Heart left ventricle (tissue), 16 donors: ENCODE data around the gene ATF6. TPM values are rescaled to one million over a fixed set of nuclear protein-coding genes. Genes with fewer than 3 reads are reported as not detected.
A peak's percentile ranks its signal among the peaks of the same experiment; 100 is the strongest.
"Not testable (repeated sequence)": the region's sequence is repeated elsewhere in the genome, so short reads cannot be mapped to it uniquely, and the experiment has no call there.

ENCODE experiments used
- ATAC-seq, 4 donors: fragments of 200-7000 bp; cut with Tn5 transposase; one replicate each; pipeline ENCODE4 v1.9.1; 2020 to 2022; ENCODE audit warnings: moderate library complexity in 4 of 4, mild to moderate bottlenecking in 3 of 4, moderate number of reproducible peaks in 1 of 4
- DNase-seq, 5 donors: peaks; one replicate each; pipeline ENCODE4 v3.0.0-alpha.2; 2020
- H3K27ac ChIP-seq, 12 donors: fragments of 200-600 bp; sonication (generic) in 4 of 12; one replicate each; pipeline versions ENCODE4 v1.5.0 to v1.8.0; 2016 to 2022; ENCODE audit warnings: mild to moderate bottlenecking in 2 of 12
- H3K27me3 ChIP-seq, 9 donors: fragments of 200-600 bp; sonication (generic) in 2 of 9; one replicate each; pipeline versions ENCODE4 v1.5.1 to v1.8.0; 2016 to 2022; ENCODE audit warnings: mild to moderate bottlenecking in 3 of 9
- H3K36me3 ChIP-seq, 9 donors: fragments of 200-600 bp; sonication (generic) in 2 of 9; one replicate each; pipeline versions ENCODE4 v1.5.0 to v1.8.0; 2018 to 2022; ENCODE audit warnings: mild to moderate bottlenecking in 2 of 9
- H3K4me1 ChIP-seq, 12 donors: fragments of 200-600 bp; sonication (generic) in 4 of 12; one replicate each; pipeline versions ENCODE4 v1.5.0 to v1.8.0; 2016 to 2022; ENCODE audit warnings: mild to moderate bottlenecking in 3 of 12
- H3K4me3 ChIP-seq, 12 donors: fragments of 200-600 bp; sonication (generic) in 4 of 12; one replicate each; pipeline versions ENCODE4 v1.5.0 to v1.8.0; 2017 to 2022; ENCODE audit warnings: mild to moderate bottlenecking in 9 of 12, moderate library complexity in 4 of 12
- H3K9me3 ChIP-seq, 12 donors: fragments of 200-600 bp; sonication (generic) in 4 of 12; one replicate each; pipeline versions ENCODE4 v1.5.0 to v1.8.0; 2016 to 2022; ENCODE audit warnings: mild to moderate bottlenecking in 1 of 12
- POLR2A ChIP-seq, 2 donors: fragments of 450-650 bp; IDR thresholded peaks; one replicate each; pipeline ENCODE4 v1.6.1; 2017; ENCODE audit warnings: antibody characterized with exemption in 2 of 2, mild to moderate bottlenecking in 2 of 2, moderate library complexity in 2 of 2
- WGBS, 4 donors: extraction: QIAGEN DNeasy Blood & Tissue Kit in 2 of 4; methylation state at CpG; one replicate each; pipeline versions ENCODE4 v1.1.5 to v1.1.7; 2013 to 2018; 5-methylcytosine and 5-hydroxymethylcytosine counted together
- intact Hi-C, 10 donors: fragments of 100-400 bp; cut with DNase I; formaldehyde crosslinking; loops; one replicate each; pipeline versions ENCODE4 v1.11.1 to v1.14.2; 2022
- polyA plus RNA-seq, 2 donors: library from polyadenylated mRNA; stranded (reverse); fragments of 200-250 nt; gene quantifications; one replicate each; pipeline ENCODE4 v1.2.3, GENCODE V29; 2013
- total RNA-seq, 9 donors: library from RNA; depleted of rRNA in 2 of 9; stranded (reverse); fragments of >200 nt in 2 of 9; fragmentation: NEBNext Ultra II Directional in 3 of 9; extraction: Animal tissue kit (Norgen Biotek cat#: 25700) in 3 of 9; gene quantifications; one replicate each; pipeline versions ENCODE4 v1.1.0 to v1.2.4, GENCODE V29; 2016 to 2023
- TF ChIP-seq, protein P1 (sequence below), 12 donors: fragments of 200-600 bp; sonication (generic) in 4 of 12; IDR thresholded peaks; one replicate each; pipeline versions ENCODE4 v1.5.0 to v1.8.0; 2018 to 2022; ENCODE audit warnings: antibody characterized with exemption in 12 of 12, mild to moderate bottlenecking in 5 of 12
- donor health status: ischemic (EF 13 %, LVEDD 7.1; RV severe dilation, severe dysfunction).
- donor health status: healthy with polysubstance abuse.
- donor health status: DM: no; HTN: yes; CAD: no.
- donor health status: DM: no; HTN: no; CAD: no.
- donor health status: ischemic (EF 25% LVEDD 6.9; RV normal size, moderate dysfunction).
- donor health status: ischemic (EF 25% LVEDD 5.7; RV mildly dilated, moderate dysfunction).
- donor health status: healthy.
- donor health status: DM: yes; HTN: yes; CAD: no.
- donor health status: ischemic (EF 35%, LVEDD 5.7; RV mildly dilated, moderate dysfunction).
- donor health status: nonischemic (EF 11% LVEDD 7.7; RV severe dilation, severe dysfunction).
- donor health status: DM: yes; HTN: yes; CAD: no.
- donor health status: PGD.
- donor health status: ischemic (EF 29% LVEDD 5.4; RV normal size, mild dysfunction).
- donor health status: nonischemic (EF 23%, LVEDD 6.1; RV moderate dilation, normal function).

The ATF6 gene
- total and polyA plus RNA-seq, 11 donors = 3.0 to 24.4 (median 16.3) TPM

DNA sequence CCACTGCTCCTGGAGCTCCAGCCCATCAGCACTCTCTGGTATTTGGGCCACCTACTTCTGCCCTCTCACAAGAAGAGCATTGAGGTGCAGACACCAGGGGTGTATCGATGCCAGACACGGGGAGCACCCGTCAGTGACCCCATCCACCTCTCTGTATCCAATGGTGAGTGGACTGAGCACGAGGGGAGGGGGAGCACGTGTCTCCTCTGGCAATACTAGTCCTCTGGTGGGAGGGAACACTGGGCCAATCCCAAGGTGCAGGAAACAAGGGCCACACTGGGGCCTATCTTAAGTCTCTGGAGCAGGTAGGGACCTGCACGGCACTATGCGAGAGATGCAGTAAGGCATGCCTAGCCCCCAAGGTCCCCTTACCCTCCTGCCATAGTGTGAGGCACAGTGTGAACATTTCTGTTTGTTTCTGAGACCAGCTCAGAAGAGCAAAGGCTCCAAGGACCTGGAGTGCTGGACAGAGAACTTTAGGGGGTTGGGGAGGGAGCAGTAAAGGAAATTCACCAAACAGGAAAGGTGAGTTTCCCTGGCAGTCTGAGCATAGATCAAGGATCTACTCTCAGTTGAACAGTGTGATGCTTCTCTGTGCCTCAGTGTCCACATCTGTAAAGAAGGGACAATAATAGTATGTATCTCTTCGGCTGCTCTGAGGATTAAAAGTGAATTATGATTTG lies 42.5 kb upstream of the ATF6 start:
- TF ChIP-seq POLR2A (IDR thresholded peaks at IDR 0.05) = no peak
- TF ChIP-seq, protein P1, sequence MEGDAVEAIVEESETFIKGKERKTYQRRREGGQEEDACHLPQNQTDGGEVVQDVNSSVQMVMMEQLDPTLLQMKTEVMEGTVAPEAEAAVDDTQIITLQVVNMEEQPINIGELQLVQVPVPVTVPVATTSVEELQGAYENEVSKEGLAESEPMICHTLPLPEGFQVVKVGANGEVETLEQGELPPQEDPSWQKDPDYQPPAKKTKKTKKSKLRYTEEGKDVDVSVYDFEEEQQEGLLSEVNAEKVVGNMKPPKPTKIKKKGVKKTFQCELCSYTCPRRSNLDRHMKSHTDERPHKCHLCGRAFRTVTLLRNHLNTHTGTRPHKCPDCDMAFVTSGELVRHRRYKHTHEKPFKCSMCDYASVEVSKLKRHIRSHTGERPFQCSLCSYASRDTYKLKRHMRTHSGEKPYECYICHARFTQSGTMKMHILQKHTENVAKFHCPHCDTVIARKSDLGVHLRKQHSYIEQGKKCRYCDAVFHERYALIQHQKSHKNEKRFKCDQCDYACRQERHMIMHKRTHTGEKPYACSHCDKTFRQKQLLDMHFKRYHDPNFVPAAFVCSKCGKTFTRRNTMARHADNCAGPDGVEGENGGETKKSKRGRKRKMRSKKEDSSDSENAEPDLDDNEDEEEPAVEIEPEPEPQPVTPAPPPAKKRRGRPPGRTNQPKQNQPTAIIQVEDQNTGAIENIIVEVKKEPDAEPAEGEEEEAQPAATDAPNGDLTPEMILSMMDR (IDR thresholded peaks at IDR 0.05) = no peak
- WGBS, 4 donors = 88 to 94% (median 91%) methylated on average over 6 to 8 of the region's 8 CpGs
- no peaks in the 10 kb centered on the region for H3K9me3 ChIP-seq
- intact Hi-C loops = loop anchor here in 1 of 10 donors (10.0 kb wide), 1 partner anchor 149 kb away; no protein-coding TSS in a partner anchor
- H3K4me1 ChIP-seq = peaks cover 0 to 54% (median 5%) of the 10 kb centered on the region in 12 donors
- H3K27ac ChIP-seq = no peak overlapping the region
- peaks cover 0 to 19% (median 0%) of the 10 kb centered on the region in 9 donors for H3K27me3 ChIP-seq
- no peak overlapping the region for H3K4me3 ChIP-seq
- H3K36me3 ChIP-seq = no peaks in the 10 kb centered on the region
- ATAC-seq (no peak), DNase-seq (no peak)

DNA sequence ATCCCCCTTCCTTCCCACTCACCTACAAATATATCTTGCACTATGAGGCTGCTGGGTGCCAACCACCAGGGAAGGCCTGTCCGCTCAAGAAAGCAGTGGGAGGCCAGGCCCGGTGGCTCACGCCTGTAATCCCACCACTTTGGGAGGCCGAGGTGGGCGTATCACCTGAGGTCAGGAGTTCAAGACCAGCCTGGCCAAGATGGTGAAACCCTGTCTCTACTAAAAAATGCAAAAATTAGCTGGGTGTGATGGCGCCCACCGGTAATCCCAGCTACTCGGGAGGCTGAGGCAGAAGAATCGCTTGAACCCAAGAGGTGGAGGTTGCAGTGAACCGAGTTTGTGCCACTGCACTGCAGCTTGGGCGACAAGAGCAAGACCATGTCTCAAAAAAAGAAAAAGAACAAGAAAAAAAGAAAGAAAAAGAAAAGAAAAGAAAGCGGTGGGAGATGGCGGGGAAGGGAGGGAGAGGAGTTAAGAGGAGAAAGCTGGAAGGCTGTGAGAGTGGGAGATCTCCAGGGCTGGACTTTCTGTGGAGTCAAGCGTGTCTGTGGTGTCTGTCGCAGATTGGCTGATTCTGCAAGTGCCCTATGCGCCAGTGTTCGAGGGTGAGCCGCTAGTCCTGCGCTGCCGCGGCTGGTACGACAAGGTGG lies 40.7 kb upstream of the ATF6 start:
- not testable (repeated sequence) for H3K9me3 ChIP-seq, ATAC-seq, DNase-seq, H3K36me3 ChIP-seq
- WGBS, 4 donors = 47 to 52% (median 49%) methylated on average over 22 of the region's 22 CpGs
- peaks cover 0 to 19% (median 0%) of the 10 kb centered on the region in 9 donors for H3K27me3 ChIP-seq
- peak overlapping the region; percentile 50 to 97 (median 80) for H3K4me3 ChIP-seq
- H3K4me1 ChIP-seq = peaks cover 0 to 57% (median 5%) of the 10 kb centered on the region in 12 donors
- H3K27ac ChIP-seq = peak overlapping the region in 9 of 12 donors; percentile 81 to 95 (median 89)
- intact Hi-C loops = loop anchor here in 1 of 10 donors (10.0 kb wide), 1 partner anchor 151 kb away; no protein-coding TSS in a partner anchor

DNA sequence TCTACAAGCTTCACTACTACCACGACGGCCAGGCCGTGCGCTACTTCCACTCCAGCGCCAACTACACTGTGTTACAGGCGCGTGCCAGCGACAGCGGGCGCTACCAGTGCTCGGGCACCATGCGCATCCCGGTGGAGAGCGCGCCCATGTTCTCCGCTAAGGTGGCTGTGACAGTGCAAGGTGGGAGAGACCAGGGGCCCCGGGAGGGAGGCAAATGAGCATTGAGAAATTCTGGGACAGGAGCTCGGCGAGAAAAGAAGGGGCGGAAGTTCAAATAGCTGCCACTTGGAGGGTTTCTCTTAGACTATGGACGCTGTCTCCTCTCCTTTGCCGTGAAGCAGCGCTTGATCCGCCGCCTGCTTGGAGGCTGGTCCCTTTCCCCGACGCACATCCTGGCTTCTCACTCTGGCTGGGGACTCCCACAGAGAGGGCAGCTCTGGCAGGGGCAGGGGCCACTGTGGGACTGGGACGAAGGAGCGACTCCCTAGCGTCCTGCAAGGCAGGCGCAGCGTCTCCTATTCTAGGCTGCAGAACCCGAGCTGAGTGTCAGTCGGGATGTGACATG lies 40.1 kb upstream of the ATF6 start:
- 0 to 1% (median 1%) methylated on average over 21 to 34 of the region's 34 CpGs for WGBS, 4 donors
- TF ChIP-seq, protein P1 (IDR thresholded peaks at IDR 0.05) = peak in 3 of 12 donors; percentile 27 to 38 (median 34)
- TF ChIP-seq POLR2A (IDR thresholded peaks at IDR 0.05) = no peak
- Histone ChIP-seq H3K9me3 (no peaks in the 10 kb centered on the region), H3K4me1 (peaks cover 0 to 53% (median 5%) of the 10 kb centered on the region in 12 donors), H3K4me3 (peak overlapping the region; percentile 50 to 97 (median 80)), H3K27ac (peak overlapping the region; percentile 25 to 95 (median 88)), H3K27me3 (peaks cover 0 to 19% (median 0%) of the 10 kb centered on the region in 9 donors), H3K36me3 (no peaks in the 10 kb centered on the region)
- peak; percentile 41 to 78 (median 45) for DNase-seq
- intact Hi-C loops = loop anchor here in 1 of 10 donors (10.0 kb wide), 1 partner anchor 151 kb away; no protein-coding TSS in a partner anchor
- peak in 3 of 4 donors; percentile 41 to 50 (median 48) for ATAC-seq

DNA sequence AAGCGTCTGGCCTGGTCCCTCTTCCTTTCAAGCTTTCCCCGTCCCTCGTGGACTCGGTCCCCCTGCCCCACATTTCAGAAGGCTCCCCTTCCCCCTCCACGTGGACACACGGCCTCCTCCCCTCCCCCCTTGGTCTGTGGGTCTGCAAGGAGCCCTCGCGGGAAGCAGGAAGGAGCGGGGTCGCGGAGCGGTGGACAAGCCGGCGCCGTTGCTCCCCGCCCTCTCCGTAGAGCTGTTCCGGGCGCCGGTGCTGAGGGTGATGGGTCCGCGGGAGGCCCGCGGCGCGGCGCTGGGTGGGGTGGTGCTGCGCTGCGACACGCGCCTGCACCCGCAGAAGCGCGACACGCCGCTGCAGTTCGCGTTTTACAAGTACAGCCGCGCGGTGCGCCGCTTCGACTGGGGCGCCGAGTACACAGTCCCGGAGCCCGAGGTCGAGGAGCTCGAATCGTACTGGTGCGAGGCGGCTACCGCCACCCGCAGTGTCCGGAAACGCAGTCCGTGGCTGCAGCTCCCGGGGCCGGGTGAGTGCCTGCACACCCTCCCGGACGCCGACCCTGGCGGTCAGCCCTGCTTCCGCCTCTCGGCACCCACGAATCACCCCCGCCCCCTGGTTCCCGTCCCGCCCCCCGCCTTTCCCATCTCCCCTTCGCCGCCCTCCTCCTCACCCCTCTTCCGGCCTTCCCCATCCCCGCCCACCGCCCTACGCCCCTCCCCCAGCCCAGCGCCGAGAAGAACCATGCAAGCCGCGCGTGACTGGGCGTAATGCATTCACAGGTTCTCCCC lies 39.5 kb upstream of the ATF6 start:
- no peaks in the 10 kb centered on the region for H3K36me3 ChIP-seq
- H3K9me3 ChIP-seq = no peaks in the 10 kb centered on the region
- H3K4me1 ChIP-seq = peaks cover 0 to 49% (median 5%) of the 10 kb centered on the region in 12 donors
- DNase-seq (peak; percentile 87 to 91 (median 90)), ATAC-seq (peak; percentile 84 to 94 (median 92))
- H3K27ac ChIP-seq = peak overlapping the region; percentile 65 to 95 (median 88)
- peak overlapping the region; percentile 50 to 97 (median 80) for H3K4me3 ChIP-seq
- intact Hi-C loops = loop anchor here in 1 of 10 donors (10.0 kb wide), 1 partner anchor 152 kb away; no protein-coding TSS in a partner anchor
- peak in 1 of 2 donors; percentile 54 for TF ChIP-seq POLR2A (IDR thresholded peaks at IDR 0.05)
- TF ChIP-seq, protein P1 (IDR thresholded peaks at IDR 0.05) = peak in 3 of 12 donors; percentile 5 to 8 (median 6)
- H3K27me3 ChIP-seq = peaks cover 0 to 19% (median 0%) of the 10 kb centered on the region in 9 donors
- 0% methylated on average over 13 to 83 of the region's 83 CpGs for WGBS, 4 donors
